ENCODE results near the gene UPF3A. TPM values are rescaled to one million over a fixed set of nuclear protein-coding genes. Genes with fewer than 3 reads are reported as not detected.
"Not testable (repeated sequence)": the region's sequence is repeated elsewhere in the genome, so short reads cannot be mapped to it uniquely, and the experiment has no call there.

The UPF3A gene
- total RNA-seq, 1 donor from 2014 or later: 21.8 TPM

DNA sequence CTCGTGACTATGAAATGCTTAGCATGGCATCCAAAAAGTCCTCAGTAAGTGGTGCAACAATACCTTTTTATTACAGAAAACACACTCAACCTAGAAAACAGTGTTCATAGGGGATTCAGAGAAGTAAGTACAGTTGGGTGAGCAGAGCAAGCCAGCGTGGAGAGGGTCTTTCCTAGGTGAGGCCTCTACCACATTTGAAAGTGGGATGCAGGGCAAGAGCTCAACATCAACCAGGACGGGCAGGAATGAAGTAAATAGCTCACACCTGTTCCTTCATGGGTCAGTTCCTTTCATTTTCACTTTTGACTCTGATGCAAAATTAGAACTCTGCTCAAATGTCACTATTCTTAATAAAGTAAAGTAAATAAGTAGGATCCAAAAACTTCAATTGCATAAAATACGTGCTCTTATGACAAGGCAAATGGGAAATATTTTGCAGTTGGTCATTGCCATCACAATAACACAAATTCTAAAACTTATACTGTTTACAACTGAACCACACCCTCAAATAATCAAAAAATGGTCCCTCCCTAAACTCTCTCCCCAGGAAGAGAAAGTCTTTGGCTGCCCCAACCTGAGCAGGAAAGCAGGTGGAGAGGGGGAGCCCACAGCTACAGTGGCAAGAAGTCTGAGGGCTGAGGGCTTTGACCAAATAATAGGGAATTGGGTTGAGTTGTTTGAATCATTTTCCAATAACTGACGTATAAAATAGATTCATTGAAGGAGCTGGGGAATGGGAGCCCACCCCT lies 53.1 kb downstream of the UPF3A start:
- Histone ChIP-seq H3K36me3 (no peaks in the 10 kb centered on the region), H3K27me3 (ENCODE audit: low read depth) (no peaks in the 10 kb centered on the region), H3K27ac (replicated peaks) (no peak overlapping the region), H3K9me3 (replicated peaks) (no peaks in the 10 kb centered on the region), H3K4me3 (no peak overlapping the region), H3K4me1 (no peaks in the 10 kb centered on the region)
- intact Hi-C loops (cut with micrococcal nuclease): no loop called here
- no peak for DNase-seq
- TF ChIP-seq CTCF (IDR thresholded peaks at IDR 0.05; ENCODE audit: borderline replicate concordance): no peak

- intact Hi-C loops (cut with micrococcal nuclease); H3K4me3 ChIP-seq; H3K27ac ChIP-seq (replicated peaks); H3K4me1 ChIP-seq; H3K27me3 ChIP-seq (ENCODE audit: low read depth); DNase-seq; H3K36me3 ChIP-seq; H3K9me3 ChIP-seq (replicated peaks): not testable (repeated sequence)
Observed at GRCh38 chr13:114336457-114336856, 55.1 kb downstream of the UPF3A start.

DNA sequence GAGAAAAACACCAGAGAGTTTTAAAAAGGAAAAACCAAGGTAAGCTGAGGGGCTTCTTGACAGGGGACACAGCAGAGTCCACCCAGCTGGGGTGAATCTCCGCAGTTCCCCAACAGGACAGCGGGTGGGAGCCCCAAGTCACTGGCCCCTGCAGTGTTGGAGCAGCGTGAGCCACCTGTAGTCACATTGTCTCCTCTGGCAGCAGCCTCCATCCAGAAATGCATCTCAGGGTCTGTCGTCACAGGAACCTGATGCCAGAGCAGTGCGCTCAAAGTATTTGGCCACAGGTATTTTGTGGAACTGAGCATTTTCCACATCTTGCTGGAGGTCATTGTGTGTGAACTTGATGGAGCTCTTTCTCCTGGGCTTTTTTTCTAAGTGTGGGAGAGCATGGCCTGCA lies 57.6 kb downstream of the UPF3A start:
- Histone ChIP-seq H3K4me1 (no peaks in the 10 kb centered on the region), H3K27ac (replicated peaks) (no peak overlapping the region), H3K4me3 (no peak overlapping the region), H3K9me3 (replicated peaks) (no peaks in the 10 kb centered on the region), H3K36me3 (no peaks in the 10 kb centered on the region), H3K27me3 (ENCODE audit: low read depth) (no peaks in the 10 kb centered on the region)
- no peak for TF ChIP-seq CTCF (IDR thresholded peaks at IDR 0.05; ENCODE audit: borderline replicate concordance)
- intact Hi-C loops (cut with micrococcal nuclease): no loop called here
- DNase-seq: no peak

DNA sequence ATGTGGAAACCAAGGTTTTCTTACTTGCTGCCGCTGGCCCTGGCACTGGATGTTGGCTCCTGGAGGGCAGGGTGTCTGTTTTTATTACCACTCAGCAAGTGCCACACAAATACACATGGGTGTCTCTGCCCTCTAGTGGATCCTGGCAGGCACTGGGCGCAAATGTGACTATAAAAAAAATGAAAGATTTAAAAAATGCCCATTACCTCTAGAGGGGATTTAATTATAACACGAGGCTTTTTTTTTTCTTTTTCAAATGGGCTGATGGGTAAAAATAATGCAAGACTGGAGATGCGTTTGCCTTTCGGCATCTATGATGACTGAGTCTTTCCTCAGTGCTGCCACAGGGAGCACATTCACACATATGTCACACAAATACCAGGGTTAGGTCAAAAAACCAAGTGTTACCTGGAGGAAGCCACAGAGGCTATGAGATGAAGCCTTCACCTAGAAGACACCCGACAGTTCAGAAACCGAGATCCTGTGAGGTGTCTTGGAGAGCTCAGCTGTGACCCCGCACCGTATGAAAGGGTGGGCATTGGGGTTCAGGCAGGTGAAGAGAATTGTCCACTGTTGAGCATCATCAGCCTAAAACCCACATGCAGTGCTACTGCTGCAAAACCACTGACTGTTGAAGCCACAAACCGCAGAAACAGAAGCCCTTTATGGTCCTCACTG lies 58.6 kb downstream of the UPF3A start:
- Histone ChIP-seq H3K4me3 (no peak overlapping the region), H3K27ac (replicated peaks) (no peak overlapping the region), H3K36me3 (no peaks in the 10 kb centered on the region), H3K27me3 (ENCODE audit: low read depth) (no peaks in the 10 kb centered on the region), H3K9me3 (replicated peaks) (no peaks in the 10 kb centered on the region), H3K4me1 (no peaks in the 10 kb centered on the region)
- peak; percentile 73 for TF ChIP-seq CTCF (IDR thresholded peaks at IDR 0.05; ENCODE audit: borderline replicate concordance)
- DNase-seq: peak; percentile 18
- intact Hi-C loops (cut with micrococcal nuclease): no loop called here

DNA sequence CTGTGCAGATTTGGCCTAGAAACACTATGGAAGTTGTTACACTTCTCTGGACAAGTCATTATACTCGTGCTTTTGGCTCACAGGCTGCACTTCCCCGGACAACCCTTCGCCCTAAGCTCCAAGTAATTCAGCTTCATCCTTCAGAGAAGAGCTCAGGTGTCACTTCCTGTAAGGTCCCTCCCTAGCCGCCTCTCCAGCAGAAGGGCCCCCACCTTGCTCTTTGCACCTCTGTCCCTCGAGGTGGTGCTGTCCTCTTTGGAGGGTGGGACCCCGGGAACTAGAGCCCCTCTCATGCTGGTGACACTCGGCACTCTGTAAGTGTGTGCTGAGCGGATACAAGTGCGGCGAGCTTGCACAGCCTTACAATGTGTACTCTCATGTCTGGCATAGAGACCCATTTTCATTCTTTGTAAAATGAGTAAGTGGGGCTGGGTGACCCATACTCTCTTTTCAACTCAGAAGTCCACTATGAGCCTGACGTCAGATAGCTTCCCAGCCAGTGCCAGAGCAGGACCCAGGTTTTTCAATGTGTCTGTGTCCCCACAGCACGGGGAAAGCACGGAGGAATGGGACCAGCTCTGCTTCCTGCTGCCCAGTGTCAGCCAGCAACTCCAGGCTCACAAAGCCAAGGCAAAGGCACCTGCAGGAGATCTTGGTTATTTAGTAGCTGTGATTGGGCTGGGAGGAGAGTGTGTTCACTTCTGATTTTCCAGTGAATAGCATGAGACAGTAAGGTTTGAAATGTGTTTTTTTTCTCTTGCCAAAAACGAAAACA lies 59.8 kb downstream of the UPF3A start:
- intact Hi-C loops (cut with micrococcal nuclease): no loop called here
- H3K4me3 ChIP-seq: no peak overlapping the region

DNA sequence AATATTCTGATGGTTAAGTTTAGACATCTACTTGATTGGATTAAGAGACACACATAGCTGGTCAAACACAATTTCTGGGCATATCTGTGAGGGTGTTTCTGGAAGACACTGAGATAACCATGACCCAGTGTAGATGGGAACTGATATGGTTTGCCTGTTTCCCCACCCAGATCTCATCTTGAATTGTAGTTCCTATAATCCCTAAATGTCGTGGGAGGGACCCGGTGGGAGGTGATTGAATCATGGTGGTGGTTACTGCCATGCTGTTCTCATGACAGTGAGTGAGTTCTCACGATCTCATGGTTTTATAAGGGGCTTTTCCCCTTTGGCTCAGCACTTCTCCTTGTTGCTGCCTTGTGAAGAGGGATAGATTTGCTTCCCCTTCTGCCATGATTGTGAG lies 65.9 kb downstream of the UPF3A start:
- intact Hi-C loops (cut with micrococcal nuclease); H3K36me3 ChIP-seq; H3K4me1 ChIP-seq: not testable (repeated sequence)

More for the DNA sequence above, 59.8 kb downstream of the UPF3A start:
- Histone ChIP-seq H3K9me3 (replicated peaks) (no peaks in the 10 kb centered on the region), H3K27me3 (ENCODE audit: low read depth) (no peaks in the 10 kb centered on the region), H3K27ac (replicated peaks) (no peak overlapping the region), H3K4me1 (no peaks in the 10 kb centered on the region), H3K36me3 (no peaks in the 10 kb centered on the region)
- DNase-seq: no peak
- TF ChIP-seq CTCF (IDR thresholded peaks at IDR 0.05; ENCODE audit: borderline replicate concordance): no peak

More for the DNA sequence above, 65.9 kb downstream of the UPF3A start:
- H3K27me3 ChIP-seq (ENCODE audit: low read depth); H3K9me3 ChIP-seq (replicated peaks); DNase-seq; H3K4me3 ChIP-seq; H3K27ac ChIP-seq (replicated peaks): not testable (repeated sequence)
